GM12873 (cell line): ENCODE measurements around the gene PAM.

Experiments
- TF ChIP-seq, protein P1 (sequence below): IDR thresholded peaks from 2 replicates; pipeline ENCODE4 v1.5.1; 2012; ENCODE audit warnings: low read depth, mild to moderate bottlenecking, moderate library complexity, low read length, control low read depth; ENCODE audit not compliant: insufficient read depth; ENCODE audit errors: missing control alignments

Gene PAM

DNA sequence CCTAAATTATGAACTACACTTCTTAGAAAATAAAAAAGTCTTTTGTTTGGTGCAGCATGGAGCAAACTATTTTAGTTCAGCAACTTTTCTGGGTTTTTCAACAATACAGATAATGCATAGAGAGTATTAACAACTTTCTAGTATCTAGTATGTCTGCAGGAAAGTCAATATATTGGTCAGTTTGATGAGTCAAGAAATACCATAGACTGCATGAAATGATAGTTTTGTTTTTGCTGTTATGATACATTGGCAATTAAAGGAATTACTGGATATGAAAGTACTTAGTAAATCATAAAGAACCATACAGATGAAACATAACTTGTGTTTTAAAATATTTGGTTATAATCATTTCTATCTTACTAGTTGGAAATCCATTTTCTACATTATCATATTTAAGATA, 191.3 kb downstream of the PAM start:
- TF ChIP-seq, protein P1, sequence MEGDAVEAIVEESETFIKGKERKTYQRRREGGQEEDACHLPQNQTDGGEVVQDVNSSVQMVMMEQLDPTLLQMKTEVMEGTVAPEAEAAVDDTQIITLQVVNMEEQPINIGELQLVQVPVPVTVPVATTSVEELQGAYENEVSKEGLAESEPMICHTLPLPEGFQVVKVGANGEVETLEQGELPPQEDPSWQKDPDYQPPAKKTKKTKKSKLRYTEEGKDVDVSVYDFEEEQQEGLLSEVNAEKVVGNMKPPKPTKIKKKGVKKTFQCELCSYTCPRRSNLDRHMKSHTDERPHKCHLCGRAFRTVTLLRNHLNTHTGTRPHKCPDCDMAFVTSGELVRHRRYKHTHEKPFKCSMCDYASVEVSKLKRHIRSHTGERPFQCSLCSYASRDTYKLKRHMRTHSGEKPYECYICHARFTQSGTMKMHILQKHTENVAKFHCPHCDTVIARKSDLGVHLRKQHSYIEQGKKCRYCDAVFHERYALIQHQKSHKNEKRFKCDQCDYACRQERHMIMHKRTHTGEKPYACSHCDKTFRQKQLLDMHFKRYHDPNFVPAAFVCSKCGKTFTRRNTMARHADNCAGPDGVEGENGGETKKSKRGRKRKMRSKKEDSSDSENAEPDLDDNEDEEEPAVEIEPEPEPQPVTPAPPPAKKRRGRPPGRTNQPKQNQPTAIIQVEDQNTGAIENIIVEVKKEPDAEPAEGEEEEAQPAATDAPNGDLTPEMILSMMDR = no peak

DNA sequence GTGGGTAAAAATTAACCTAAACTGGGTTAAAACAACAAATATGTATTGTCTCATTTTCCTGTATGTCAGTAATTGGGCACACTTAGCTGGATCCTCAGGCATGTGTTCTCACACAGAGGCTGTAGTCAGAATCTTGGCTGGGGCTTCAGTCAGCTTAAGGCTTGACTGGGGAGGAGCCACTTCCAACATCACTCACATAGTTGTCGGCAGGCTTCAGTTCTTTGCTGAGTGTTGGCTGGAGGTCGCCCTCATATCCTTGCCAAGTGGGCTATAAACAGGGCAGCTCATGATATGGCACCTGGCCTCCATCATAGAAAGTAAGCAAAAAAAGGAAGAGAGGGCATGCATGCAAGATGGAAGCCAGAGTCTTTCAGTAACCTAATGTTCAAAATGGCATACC, 191.9 kb downstream of the PAM start:
- TF ChIP-seq, protein P1 = no peak

DNA sequence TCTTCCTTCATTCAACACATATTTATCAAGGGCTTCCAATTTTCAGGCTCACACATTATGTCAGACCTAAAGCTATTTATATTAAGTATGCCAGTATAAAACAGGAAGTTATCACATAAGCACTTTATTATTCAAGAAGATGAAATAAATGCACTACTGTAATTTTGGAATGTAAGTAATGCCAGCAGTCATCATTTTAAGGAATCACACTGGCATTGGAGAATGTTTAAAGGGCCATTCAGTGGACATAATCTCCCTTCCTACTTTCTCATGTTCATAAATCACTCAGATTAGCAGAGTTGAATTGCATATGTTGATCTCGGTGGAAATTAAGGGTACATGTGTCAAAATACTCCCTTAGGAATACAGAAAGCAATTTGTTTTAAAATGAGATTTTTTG, 200.4 kb downstream of the PAM start:
- TF ChIP-seq, protein P1 = no peak

DNA sequence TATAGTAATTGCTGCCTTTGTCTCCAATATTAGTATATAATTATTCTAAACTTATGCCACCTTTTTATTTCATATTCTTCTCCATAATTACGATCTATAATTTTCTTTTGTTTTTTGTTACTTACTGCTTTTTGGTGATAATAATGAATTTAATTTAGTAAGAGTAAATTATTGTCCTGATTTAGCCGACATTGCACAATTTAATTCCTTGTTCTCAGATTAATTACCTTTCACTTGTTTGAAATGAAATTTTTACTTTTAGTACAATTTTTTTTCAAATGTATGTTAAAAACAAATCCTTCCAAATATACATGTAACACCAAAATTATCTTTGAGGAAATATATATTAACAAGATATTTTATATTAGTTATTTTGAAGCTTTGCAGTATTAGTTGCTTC, 201.5 kb downstream of the PAM start:
- TF ChIP-seq, protein P1 = no peak

DNA sequence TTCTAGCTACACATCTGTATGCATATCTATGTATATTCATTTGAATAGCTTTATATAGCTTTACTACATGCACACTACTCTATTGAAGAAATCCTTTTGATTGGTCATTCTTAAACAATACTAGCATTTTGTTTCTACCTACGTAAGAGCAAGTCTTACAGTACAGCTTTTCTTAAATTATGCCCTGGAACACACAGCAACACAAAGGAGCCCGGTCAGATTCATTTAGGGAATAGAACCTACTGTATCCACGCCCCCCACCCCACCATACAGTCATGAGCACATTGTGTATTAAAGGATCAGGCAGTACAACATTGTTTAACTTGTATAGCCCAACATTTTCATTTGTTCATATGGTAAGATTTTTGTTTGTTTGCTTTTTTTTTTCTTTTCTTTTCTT, 202.0 kb downstream of the PAM start:
- TF ChIP-seq, protein P1 = no peak

DNA sequence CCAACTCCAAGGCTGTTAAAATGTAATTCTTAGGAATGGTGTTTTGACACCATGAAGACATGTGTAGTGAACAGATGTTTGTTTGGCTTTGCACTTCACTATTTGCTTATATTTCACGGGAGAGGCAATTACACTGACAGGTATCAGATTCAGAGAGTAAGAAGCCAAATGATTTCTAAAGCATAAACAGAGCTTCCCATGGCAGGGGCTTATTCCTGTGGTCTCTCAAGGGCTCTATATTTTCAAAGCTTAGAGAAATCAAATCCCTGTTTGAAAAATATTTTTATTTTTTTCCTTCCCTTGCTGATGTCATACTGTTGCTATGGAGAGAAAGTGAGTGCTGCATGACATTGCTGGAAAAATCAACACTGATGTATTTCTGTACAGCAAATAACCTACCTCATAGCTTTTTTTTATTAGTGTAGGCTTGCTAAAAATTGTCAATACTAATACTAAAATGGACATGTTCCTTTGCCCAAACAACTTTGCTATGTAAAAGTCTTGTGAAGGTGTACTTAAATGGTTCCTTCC, 203.4 kb downstream of the PAM start:
- TF ChIP-seq, protein P1 = no peak

GRCh38 chr5:102959055-102959454, 203.9 kb downstream of the PAM start:
- TF ChIP-seq, protein P1 = no peak

- TF ChIP-seq, protein P1 = no peak
These were observed 206.6 kb downstream of the PAM start for GRCh38 chr5:102961671-102962070.
